ENCODE measurements around the gene CD247. TPM values are rescaled to one million over a fixed set of nuclear protein-coding genes. Genes with fewer than 3 reads are reported as not detected.
"Not testable (repeated sequence)": the region's sequence is repeated elsewhere in the genome, so short reads cannot be mapped to it uniquely, and the experiment has no call there.

Gene CD247
- total and polyA plus RNA-seq, 10 of the 15 experiments (the other 5 are each of a cell fraction or from before 2014, with no cell fraction given) = 0.10 to 0.77 (median 0.30) TPM

GRCh38 chr1:167555072-167555471 lies 36.7 kb upstream of the CD247 start:
- H3K79me2 ChIP-seq (ENCODE audit: control insufficient read depth, insufficient read depth, low read length) = peaks cover 20% of the 10 kb centered on the region
- H3K4me1 ChIP-seq (ENCODE audit: control insufficient read depth, insufficient read depth, low read length); H3K36me3 ChIP-seq (ENCODE audit: control insufficient read depth in 2 of 2, insufficient read depth in 2 of 2, low read length in 1 of 2); H3K27me3 ChIP-seq (replicated peaks in 1 of 2; ENCODE audit: control insufficient read depth in 2 of 2, insufficient read depth in 2 of 2, low read length in 1 of 2); ATAC-seq; H3K9ac ChIP-seq (ENCODE audit: control insufficient read depth, insufficient read depth, low read length); BruUV-seq (replicated peaks); H3K27ac ChIP-seq (ENCODE audit: control insufficient read depth, insufficient read depth); H2AFZ ChIP-seq (ENCODE audit: control insufficient read depth, low read depth, low read length); FAIRE-seq; DNase-seq (ENCODE audit: low read depth, low spot score); H3K4me2 ChIP-seq (ENCODE audit: control insufficient read depth, insufficient read depth); H4K20me1 ChIP-seq (ENCODE audit: control insufficient read depth, insufficient read depth); in situ Hi-C loops (cut with MboI); H3K4me3 ChIP-seq; H3K9me3 ChIP-seq (replicated peaks; ENCODE audit: control insufficient read depth, insufficient read depth, low read length): not testable (repeated sequence)
- ChIA-PET CTCF (interaction anchor here (0.6 to 10.9 kb wide), 31 partner anchors 10 to 645 kb away, joined by 3 to 262 read pairs (median 5); no protein-coding TSS in a partner anchor), POLR2A (interaction anchor here (1.2 kb wide), 1 partner anchor 161 kb away, joined by 4 read pairs; no protein-coding TSS in a partner anchor), SMC1A (ENCODE audit: uncharacterized antibody, unreplicated experiment) (interaction anchor here (0.7 to 4.2 kb wide), 14 partner anchors 10 to 493 kb away, joined by 3 to 33 read pairs (median 4); no protein-coding TSS in a partner anchor), RAD21 (ENCODE audit: unreplicated experiment) (interaction anchor here (0.6 to 2.0 kb wide), 13 partner anchors 12 to 287 kb away, joined by 3 to 13 read pairs (median 4); no protein-coding TSS in a partner anchor)
- intact Hi-C loops (cut with micrococcal nuclease; ENCODE audit: unreplicated experiment) = loop anchor here (10.0 kb wide), 1 partner anchor 80 kb away; the partner anchor contains the start of gene RCSD1
- 91% methylated on average over 1 of the region's 1 CpG for WGBS (ENCODE audit: insufficient coverage, insufficient replicate concordance, low lambda C conversion rate, missing lambda C conversion rate)

- SMC1A ChIA-PET (ENCODE audit: uncharacterized antibody, unreplicated experiment) = interaction anchor here (0.7 to 6.7 kb wide), 10 partner anchors 8 to 376 kb away, joined by 3 to 83 read pairs (median 6); no protein-coding TSS in a partner anchor
- H3K9ac ChIP-seq (ENCODE audit: control insufficient read depth, insufficient read depth, low read length) = peak overlapping the region; percentile 61; the same call in 1 of the 2 replicates
These were observed 35.9 kb upstream of the CD247 start for GRCh38 chr1:167554028-167554779.

More at GRCh38 chr1:167554028-167554779, 35.9 kb upstream of the CD247 start:
- Histone ChIP-seq H4K20me1 (ENCODE audit: control insufficient read depth, insufficient read depth) (no peaks in the 10 kb centered on the region), H3K9me3 (replicated peaks; ENCODE audit: control insufficient read depth, insufficient read depth, low read length) (no peaks in the 10 kb centered on the region), H3K4me1 (ENCODE audit: control insufficient read depth, insufficient read depth, low read length) (peaks cover 9% of the 10 kb centered on the region), H3K79me2 (ENCODE audit: control insufficient read depth, insufficient read depth, low read length) (peaks cover 20% of the 10 kb centered on the region), H3K27me3 (replicated peaks in 1 of 2; ENCODE audit: control insufficient read depth in 2 of 2, insufficient read depth in 2 of 2, low read length in 1 of 2) (no peaks in the 10 kb centered on the region), H3K27ac (ENCODE audit: control insufficient read depth, insufficient read depth) (no peak overlapping the region), H3K4me2 (ENCODE audit: control insufficient read depth, insufficient read depth) (peak overlapping the region; percentile 77), H2AFZ (ENCODE audit: control insufficient read depth, low read depth, low read length) (peak overlapping the region; percentile 82), H3K4me3 (peak overlapping the region; percentile 72), H3K36me3 (ENCODE audit: control insufficient read depth in 2 of 2, insufficient read depth in 2 of 2, low read length in 1 of 2) (no peaks in the 10 kb centered on the region)
- WGBS (ENCODE audit: insufficient coverage, insufficient replicate concordance, low lambda C conversion rate, missing lambda C conversion rate) = 13% methylated on average over 15 of the region's 15 CpGs
- RAD21 ChIA-PET (ENCODE audit: unreplicated experiment) = interaction anchor here (0.7 to 6.9 kb wide), 21 partner anchors 11 to 488 kb away, joined by 3 to 70 read pairs (median 4); partner anchors contain the start of gene POU2F1
- intact Hi-C loops (cut with micrococcal nuclease; ENCODE audit: unreplicated experiment) (loop anchor here (10.0 kb wide), 1 partner anchor 81 kb away; the partner anchor contains the start of gene RCSD1), in situ Hi-C loops (cut with MboI) (no loop called here)
- FAIRE-seq (no peak), ATAC-seq (peak; percentile 4), DNase-seq (ENCODE audit: low read depth, low spot score) (no peak)
- POLR2A ChIA-PET = interaction anchor here (0.6 to 1.7 kb wide), 8 partner anchors 9 to 441 kb away, joined by 3 to 8 read pairs (median 4); no protein-coding TSS in a partner anchor
- TF ChIP-seq RELA (IDR thresholded peaks at IDR 0.05; ENCODE audit: borderline replicate concordance, partially characterized antibody) = no peak
- TF ChIP-seq KLF5 (IDR thresholded peaks at IDR 0.05; ENCODE audit: partially characterized antibody) = no peak
- no peak for TF ChIP-seq PBX3 (IDR thresholded peaks at IDR 0.05; ENCODE audit: insufficient replicate concordance, low read depth, low read length)
- no peak for TF ChIP-seq FOS (IDR thresholded peaks at IDR 0.05; ENCODE audit: borderline replicate concordance, extremely low read depth, insufficient read length)
- no peak for TF ChIP-seq YY1 (IDR thresholded peaks at IDR 0.05; ENCODE audit: low read depth, low read length)
- TF ChIP-seq SMARCA5 (IDR thresholded peaks at IDR 0.05) = no peak
- TF ChIP-seq CREB1 (IDR thresholded peaks at IDR 0.05; ENCODE audit: low read depth) = no peak
- TF ChIP-seq CBX5 (IDR thresholded peaks at IDR 0.05; ENCODE audit: low read depth) = no peak
- no peak for TF ChIP-seq PML (IDR thresholded peaks at IDR 0.05; ENCODE audit: low read length)
- CTCF ChIA-PET = interaction anchor here (0.6 to 10.9 kb wide), 17 partner anchors 10 to 495 kb away, joined by 3 to 262 read pairs (median 4); no protein-coding TSS in a partner anchor
- no TSS peak for BruUV-seq (replicated peaks)
